NCI-H1694 (cell line): ENCODE results near the gene SRPK3.
"Not testable (repeated sequence)": the region's sequence is repeated elsewhere in the genome, so short reads cannot be mapped to it uniquely, and the experiment has no call there.

ENCODE experiments used
- DNase-seq: peaks from one replicate; lab custom pipeline; 2025; lab: John Stamatoyannopoulos, UW

The SRPK3 gene

DNA sequence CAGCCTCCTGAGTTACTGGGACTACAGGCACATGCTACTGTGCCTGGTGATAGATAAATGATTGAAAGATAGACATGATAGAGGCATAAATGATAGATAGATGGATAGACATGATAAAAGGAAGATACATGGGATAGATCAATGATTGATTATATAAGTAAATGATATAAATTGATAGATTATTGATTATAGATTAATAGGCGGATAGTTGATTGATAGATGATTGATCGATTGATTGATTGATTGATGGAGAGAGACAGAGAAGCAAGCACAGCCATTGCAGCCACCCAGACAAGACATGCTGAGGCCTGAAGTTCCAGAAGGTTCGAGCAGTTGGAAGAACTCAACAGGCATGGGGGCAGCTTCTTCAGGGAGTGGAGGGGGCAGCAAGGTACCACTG lies 34.5 kb upstream of the SRPK3 start:
- no peak for DNase-seq

DNA sequence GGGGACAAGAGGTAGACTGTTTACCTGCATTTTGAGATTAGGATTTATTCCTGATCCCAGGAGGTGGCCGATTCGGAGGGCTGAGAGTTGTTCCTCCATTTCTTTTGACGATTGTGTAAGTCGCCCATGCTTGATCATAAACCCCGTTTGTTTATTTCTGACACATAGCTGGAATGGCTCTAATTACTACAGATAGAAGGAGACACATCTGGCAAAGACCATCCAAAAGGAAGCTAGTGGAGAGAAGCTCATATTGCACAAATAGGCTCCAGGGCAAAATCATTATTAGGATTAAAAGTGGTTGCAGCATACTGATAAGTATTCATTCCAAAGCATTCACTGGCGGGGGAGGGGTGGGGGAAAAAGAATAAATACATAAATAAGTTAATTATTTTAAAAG lies 33.9 kb upstream of the SRPK3 start:
- not testable (repeated sequence) for DNase-seq

DNA sequence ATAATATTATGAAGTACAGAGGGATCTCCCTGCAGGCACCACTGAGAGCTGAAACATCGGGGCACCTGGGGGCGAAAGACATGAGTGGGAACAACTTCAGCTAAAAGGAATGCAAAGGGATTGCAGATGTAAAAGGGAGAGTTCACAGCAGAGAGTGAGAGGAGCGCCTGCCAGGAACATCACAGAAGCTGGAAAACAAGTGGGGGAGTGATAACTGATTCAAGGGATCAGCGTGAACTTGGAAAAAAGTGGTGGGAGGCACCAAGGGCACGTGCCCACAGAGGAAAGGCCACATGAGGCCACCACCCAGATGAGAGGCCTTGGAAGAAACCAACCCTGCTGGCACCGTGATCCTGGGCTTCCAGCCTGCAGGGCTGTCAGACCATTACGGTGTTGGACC lies 31.8 kb upstream of the SRPK3 start:
- DNase-seq: not testable (repeated sequence)

DNA sequence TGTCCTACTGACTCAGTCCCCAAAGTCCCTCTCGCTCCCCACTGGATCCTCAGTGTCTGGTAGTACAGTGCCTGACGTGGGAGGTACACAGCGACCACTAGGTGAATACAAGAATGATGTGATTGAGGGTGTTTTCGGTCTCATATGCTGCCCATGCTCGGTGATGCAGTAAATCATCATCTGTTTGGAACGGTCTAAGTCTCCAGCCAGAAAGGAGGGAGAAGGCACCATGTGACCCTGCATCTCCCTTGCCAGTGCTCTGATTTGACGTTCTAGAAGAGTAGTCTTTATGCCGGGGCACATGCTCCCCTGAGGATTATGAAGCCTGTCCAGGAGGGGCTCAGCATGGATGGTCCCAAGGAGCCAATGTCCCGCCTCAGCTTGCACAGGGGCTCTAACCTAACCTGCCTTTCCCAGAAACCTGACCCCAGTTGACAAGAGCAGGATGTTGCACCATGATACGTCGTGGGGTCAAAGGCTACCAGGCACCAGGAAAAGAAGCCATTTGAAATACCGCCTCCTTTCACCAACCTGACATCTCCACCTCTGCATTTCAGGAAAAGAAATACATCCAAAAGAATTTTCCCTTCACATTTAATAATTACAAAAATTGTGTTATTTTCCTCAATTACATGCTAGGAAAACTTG lies 30.6 kb upstream of the SRPK3 start:
- DNase-seq: peak; percentile 57

DNA sequence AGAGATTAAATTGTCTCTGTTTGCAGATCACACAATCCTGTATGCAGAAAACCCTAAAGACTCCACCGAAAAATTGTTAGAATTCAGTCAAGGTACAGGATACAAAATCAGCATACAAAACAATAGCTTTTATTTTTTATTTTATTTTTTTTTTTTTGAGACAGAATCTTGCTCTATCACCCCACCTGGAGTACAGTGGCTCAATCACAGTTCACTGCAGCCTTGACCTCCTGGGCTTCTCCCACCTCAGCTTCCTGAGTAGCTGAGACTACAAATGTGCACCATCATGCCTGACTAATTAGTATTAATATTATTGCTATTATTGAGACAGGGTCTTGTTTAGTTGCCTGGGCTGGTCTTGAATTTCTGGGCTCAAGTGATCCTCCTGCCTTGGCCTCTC lies 25.7 kb upstream of the SRPK3 start:
- no peak for DNase-seq

DNA sequence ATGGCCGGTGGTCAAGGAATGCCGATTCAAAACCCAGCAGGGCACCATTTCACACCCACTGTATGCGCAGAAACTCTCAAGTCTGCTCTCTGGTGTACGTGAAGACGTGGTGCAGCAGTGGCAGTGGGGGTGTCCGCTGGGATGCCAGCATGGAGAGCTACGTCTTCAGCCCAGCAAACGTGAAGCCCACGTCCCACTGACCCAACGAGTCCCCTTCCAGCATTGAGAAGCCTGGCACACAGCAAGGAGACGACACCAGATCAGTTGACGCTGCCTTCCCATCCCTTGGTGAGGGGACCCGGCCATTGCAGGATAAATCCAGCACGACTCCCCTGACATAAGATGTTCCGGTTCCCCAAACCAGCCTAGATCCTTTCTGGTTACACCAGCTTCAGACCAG lies 19.0 kb upstream of the SRPK3 start:
- DNase-seq: no peak

DNA sequence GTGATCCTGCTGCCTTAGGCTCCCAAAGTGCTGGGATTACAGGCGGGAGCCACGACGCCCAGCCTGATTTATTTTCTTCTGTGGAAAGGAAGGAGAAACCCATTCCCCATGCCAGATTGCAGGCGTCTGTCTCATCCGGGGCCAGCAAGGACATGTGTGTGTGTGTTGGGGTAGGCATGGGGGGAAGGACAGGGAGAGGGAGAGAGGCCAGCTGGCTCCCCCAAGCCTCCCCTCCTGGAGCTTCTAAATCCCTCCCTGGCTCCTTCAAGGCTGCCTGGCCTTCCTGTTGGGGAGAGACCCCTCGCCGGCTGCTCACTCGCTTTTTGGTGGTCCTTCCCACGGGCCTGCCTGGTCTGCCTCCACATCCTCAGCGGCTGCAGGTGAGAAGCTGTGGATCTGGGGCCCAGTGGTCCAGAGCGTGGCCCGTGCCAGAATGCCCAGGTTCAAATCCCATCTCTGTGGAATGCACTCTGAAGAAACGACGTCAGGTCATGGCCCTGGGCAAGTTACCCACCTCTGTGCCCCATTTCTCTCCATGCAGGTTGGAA lies 18.1 kb upstream of the SRPK3 start:
- no peak for DNase-seq

DNA sequence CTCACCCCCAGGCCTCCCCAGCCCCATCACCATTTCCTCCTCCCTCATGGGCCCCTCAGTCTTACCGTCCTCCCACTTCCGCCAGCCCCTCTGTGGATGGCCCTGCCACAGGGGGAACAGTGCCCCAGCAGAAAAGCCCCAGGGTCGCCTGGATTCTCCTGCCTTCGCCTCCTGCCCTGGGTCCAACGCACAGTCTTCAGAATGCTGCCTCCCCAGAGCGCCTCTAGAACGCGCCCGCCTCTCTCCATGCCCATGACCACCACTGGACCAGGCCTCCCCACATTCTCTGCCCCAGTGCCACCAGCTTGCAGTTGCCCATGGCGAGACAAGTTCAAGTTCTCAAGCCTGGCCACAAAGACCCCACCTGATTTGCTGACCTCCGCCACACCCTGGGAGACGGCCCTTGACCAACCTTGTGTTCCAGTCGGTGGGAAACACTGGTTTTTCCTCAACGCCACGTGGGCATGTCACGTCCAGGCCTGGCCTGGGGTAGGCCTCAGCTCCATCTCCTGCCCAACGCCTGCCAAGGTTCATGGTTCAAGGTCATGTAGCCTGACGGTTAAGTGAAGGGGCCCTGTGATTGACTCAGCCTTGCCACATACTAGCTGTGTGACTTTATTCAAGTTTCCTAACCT lies 17.4 kb upstream of the SRPK3 start:
- DNase-seq: no peak

DNA sequence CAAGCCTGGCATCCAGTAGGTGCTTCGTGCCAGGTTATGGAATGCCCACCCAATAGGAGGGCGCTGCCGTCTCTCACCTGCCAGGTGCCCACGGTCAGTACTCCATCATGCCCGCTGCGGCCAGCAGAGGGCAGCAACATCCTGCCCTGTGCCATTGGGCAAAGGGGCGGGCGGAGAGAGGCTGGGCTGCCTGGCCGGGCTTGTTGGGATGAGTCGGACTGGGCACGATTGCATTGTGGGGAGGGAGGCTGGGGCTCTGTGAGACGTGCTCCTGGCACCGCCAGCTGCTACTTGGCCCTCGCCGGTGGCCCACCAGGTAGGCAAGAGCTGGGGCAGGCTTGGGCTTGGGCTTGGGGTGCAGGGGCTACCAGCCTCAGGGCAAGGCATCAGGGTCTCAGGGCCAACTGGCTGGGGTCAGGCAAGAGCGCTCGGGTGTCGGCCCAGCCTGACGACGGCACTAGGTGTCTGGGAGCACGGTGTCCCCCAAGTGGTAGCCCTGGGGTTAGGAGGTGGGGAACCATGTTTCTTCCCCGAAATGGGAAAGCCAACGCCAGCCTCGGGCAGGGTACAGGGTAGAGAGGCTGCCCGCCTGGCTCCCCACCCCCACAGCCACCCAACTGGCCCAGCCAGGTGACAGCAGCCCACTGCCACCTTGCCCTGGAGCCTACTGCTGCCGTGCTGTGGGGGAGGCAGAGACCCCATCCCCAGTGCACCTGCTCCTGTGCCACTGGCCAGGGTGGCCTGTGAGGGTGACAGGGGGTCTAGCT lies 16.7 kb upstream of the SRPK3 start, which contains the start of gene PLXNB3:
PLXNB3 (plus strand) TSS at position 261 of the 767 bp plus-strand sequence. CDS start 1,287 bp downstream, outside the sequence.
- peak; percentile 52 for DNase-seq

DNA sequence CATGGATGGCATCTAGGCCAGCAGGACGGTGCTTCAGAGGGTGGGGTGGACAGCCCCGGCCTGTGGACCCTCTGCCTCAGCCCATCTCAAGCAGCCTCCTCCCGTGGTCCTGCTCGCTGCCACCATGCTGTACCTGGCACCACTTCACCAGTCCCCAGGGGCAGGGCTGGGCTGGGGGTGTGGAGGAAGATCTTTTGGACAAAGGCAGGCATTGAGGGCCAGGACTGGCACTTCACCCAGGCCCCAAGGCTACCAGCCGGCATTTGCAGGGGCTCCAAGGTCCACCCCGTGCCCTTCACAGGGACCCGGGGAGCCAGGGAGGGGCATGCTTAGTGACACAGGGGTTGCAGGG lies 16.1 kb upstream of the SRPK3 start:
- no peak for DNase-seq

DNA sequence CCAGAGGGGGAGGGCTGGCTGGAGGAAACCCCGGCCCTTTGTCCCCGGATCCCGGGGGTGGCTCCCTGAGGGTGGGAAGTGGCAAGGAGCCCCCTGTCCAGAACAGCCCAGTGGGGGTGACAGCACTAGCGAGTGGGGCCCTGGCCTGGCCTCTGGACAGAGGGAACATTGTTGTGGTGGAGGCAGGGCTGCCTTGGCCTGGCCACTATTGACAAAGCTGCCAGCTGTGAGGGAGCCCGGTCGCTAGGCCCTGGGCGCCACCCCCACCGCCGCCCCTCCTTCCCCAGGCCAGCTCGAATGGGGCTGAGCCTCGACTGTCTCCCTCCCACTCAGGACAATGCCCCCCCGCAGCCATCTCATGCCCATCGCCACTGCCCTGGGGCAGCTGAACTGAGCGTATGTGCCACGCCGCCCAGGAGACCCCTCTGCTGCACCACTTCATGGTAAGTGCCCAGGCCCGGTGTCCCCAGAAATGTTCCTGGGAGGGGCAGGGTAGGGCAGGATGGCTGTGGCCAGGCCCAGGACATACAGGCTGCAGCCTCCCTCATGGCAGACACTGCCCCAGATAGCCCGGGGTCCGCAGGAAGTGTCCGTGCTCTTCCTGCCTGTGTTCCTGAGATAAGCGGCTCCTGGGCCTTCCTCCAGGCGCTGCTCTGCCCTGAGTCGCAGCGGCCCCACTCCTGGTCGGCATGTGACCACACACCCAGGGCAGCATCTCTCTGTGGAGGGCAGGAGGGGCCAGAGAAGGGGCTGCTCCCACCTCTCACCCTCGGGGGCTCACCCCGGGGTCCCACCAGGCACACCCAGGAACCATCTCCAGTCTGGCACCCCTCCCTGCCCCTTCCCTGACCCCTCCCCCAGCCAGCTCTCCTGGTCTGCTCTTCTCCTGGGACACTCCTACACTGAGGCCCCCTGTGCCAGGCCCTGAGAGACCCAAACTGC lies 15.4 kb upstream of the SRPK3 start:
- no peak for DNase-seq

DNA sequence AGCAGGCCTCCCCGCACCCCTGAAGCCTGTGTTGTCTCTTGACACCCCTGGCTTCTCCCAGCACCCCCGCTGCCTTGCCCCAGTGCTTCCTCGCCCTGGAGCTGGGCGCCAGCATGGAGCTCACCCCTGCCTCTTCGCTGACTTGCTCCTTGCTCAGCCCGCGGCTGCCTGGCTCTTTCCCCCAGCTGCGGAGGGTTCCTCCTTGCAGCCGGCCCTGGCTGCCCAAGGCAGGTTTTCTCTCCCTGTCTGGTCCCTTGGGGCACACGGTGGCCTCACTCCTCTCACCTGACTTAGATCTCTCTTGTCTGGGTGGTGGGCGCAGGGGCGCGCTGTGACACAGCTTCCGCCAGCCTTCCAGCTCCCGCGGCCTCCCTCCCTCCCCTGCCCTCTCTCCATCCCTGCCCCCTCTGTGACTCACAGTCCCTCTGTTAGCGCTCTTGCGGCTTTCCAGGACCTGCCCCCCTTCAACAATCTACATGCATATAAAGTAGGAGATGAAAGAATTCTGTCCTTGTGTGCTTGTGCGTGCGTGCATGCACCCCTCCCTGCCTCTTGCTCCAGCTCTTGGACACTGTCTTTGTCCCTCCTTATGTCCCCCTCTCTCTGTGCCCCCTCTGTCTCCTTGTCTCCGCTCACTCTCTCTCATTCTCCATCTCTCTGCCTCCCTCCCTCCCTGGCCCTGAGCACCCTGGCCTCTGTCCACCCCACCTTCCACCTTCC lies 14.6 kb upstream of the SRPK3 start:
- no peak for DNase-seq

DNA sequence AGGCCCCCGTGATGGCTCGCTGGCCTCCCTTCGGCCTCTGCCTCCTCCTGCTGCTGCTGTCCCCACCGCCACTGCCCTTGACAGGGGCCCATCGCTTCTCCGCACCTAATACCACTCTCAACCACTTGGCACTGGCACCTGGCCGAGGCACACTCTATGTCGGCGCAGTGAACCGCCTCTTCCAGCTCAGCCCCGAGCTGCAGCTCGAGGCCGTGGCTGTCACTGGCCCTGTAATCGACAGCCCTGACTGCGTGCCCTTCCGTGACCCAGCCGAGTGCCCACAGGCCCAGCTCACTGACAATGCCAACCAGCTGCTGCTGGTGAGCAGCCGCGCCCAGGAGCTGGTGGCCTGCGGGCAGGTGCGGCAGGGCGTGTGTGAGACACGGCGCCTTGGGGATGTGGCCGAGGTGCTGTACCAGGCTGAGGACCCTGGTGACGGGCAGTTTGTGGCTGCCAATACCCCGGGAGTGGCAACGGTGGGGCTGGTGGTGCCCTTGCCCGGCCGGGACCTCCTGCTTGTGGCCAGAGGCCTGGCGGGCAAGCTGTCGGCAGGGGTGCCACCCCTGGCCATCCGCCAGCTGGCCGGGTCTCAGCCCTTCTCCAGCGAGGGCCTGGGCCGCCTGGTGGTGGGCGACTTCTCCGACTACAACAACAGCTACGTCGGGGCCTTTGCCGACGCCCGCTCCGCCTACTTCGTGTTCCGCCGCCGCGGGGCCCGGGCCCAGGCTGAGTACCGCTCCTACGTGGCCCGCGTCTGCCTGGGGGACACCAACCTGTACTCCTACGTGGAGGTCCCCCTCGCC lies 13.8 kb upstream of the SRPK3 start:
- no peak for DNase-seq

DNA sequence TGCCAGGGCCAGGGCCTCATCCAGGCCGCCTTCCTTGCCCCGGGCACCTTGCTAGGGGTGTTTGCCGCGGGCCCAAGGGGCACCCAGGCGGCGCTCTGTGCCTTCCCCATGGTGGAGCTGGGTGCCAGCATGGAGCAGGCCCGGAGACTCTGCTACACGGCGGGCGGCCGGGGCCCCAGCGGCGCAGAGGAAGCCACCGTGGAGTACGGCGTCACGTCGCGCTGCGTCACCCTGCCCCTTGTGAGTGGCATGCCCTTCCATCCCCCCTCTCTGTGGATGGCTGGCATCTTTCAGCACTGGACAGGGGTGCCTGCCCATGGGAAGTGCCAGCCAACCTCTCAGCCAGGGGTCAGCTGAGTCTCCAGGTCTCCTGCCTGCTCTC lies 13.2 kb upstream of the SRPK3 start:
- DNase-seq: no peak

DNA sequence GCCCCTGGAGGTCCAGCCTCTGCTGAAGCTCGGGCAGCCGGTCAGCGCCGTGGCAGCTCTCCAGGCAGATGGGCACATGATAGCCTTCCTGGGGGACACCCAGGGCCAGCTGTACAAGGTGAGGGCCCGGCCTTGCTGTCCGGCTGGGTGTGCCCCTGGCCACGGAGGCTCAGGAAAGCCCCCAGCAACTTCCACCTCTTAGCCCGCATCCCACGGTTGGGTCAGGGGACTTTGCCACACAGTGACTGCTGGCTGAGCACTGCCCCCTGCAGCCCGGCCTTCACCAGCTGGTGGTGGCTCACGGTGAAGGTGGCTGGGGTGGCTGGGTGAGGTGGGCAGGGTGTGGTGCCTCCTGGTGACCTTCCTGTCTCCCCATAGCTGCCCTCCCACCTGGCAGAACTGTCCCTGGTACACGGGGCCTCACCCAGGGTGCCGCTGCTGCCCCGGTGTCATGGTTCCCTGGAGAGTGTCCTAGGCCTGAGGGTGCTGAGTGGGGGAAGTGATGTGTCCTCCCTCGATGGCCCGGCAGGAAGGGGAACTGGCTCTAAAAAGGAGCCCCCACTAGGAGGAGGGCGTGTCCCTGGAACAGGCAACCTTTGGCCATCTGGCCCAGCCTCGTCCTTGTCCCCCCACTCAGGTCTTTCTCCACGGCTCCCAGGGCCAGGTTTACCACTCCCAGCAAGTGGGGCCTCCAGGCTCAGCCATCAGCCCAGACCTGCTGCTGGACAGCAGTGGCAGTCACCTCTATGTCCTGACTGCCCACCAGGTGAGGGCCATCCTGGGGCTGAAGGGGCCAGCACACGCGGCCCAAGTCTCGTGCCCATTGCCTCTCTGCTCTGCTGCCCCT lies 12.3 kb upstream of the SRPK3 start:
- no peak for DNase-seq

DNA sequence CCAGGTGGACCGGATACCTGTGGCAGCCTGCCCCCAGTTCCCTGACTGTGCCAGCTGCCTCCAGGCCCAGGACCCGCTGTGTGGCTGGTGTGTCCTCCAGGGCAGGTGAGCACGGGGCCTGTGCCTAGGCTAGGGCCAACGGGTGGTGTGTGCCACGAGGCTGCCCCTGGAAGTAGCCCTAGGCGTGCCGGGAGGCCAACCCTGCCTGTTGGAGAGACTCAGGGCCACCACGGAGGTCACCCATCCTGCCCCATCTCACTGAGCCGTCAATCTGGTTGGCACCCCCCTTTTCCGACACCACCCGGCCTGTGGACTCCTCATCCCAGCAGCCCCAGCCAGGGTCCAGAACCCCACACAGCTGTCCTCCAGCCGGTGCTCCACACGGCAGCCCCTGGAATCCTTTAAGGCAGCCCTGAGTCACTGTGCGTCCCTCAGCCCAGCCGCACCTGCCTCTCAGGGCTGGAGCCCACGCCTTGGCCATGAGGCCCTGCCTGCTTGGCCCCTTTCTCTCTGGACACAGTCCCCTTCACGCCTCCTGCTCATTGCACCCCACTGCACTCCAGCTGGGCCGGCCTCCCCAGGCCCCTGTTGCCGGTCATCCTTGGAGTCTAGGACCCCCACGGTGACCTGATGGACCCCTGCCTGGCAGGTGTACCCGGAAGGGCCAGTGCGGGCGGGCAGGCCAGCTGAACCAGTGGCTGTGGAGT lies 11.5 kb upstream of the SRPK3 start:
- no peak for DNase-seq

DNA sequence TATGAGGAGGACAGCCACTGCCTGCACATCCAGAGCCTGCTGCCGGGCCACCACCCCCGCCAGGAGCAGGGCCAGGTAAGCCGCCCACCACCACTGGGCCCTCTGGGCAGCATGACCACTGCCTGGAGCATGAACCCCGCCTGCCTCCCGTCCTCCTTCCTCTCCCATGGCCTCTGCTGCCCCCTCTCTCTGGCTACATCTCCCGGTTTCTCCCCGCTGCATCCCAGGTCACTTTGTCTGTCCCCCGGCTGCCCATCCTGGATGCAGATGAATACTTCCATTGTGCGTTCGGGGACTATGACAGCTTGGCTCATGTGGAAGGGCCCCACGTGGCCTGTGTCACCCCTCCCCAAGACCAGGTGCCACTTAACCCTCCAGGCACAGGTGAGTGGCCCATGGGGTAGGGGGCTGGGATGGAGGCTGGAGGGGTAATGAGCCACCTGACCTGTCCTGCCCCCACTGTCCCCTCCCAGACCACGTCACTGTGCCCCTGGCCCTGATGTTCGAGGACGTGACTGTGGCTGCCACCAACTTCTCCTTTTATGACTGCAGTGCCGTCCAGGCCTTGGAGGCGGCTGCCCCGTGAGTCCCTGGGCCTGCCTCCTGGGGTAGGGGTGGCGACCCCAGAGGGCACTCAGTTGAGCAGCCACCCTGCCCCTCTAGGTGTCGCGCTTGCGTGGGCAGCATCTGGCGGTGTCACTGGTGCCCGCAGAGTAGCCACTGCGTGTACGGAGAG lies 10.8 kb upstream of the SRPK3 start:
- DNase-seq: no peak
